Vagina (tissue), 2 donors: Measurements from ENCODE around the gene ENTREP1.

Experiments used
- CTCF ChIP-seq, 3 experiments: fragments of 450-650 bp in 2 of 3; fragments of 200-600 bp in 1 of 3; sonication (generic) in 1 of 3; IDR thresholded peaks; one replicate each; pipeline ENCODE4 v1.5.1; 2017 to 2019; ENCODE audit warnings: antibody characterized with exemption in 3 of 3, mild to moderate bottlenecking in 2 of 3, moderate library complexity in 2 of 3
- POLR2A ChIP-seq, 2 donors: fragments of 450-650 bp; IDR thresholded peaks; one replicate each; pipeline ENCODE4 v1.6.1; 2017; ENCODE audit warnings: antibody characterized with exemption in 2 of 2, mild to moderate bottlenecking in 2 of 2, moderate library complexity in 2 of 2
- POLR2AphosphoS5 ChIP-seq, 2 donors: sonication (generic); formaldehyde crosslinking; IDR thresholded peaks; one replicate each; pipeline ENCODE4 v1.9.0; 2017; ENCODE audit warnings: antibody characterized with exemption in 2 of 2, mild to moderate bottlenecking in 2 of 2, low read depth in 1 of 2; ENCODE audit not compliant: insufficient read depth in 1 of 2

GRCh38 chr9:69332067-69332685 is 7.2 kb downstream of the ENTREP1 start:
- TF ChIP-seq POLR2A (IDR thresholded peaks at IDR 0.05) (no peak), CTCF (IDR thresholded peaks at IDR 0.05) (no peak), POLR2AphosphoS5 (IDR thresholded peaks at IDR 0.05; ENCODE audit: insufficient read depth in 1 of 2, low read depth in 1 of 2) (no peak)
